Naive thymus-derived CD4-positive, alpha-beta T cell (primary cell): ENCODE results near the gene CPOX. TPM values are rescaled to one million over a fixed set of nuclear protein-coding genes. Genes with fewer than 3 reads are reported as not detected.
"Not testable (repeated sequence)": the region's sequence is repeated elsewhere in the genome, so short reads cannot be mapped to it uniquely, and the experiment has no call there.

Experiments
- ATAC-seq: fragments of 150-1000 bp; cut with Tn5 transposase; 2 replicates; pipeline ENCODE4 v1.10.0; 2021; ENCODE audit warnings: mild to moderate bottlenecking, moderate library complexity
- CTCF ChIA-PET: fragments of 350-600 bp; sonication (Branson Sonifier 250); formaldehyde crosslinking; loops from one replicate; lab custom pipeline; 2021; ENCODE audit warnings: antibody characterized with exemption; lab: Charles Lee
- POLR2A ChIA-PET: fragments of 350-600 bp; sonication (Branson Sonifier 250); formaldehyde crosslinking; loops from one replicate; lab custom pipeline; 2021; ENCODE audit warnings: antibody characterized with exemption, inconsistent platforms; lab: Charles Lee
- DNase-seq, 9 donors: peaks; one replicate each; pipeline versions ENCODE4 v3.0.0 to v3.0.0-alpha.2; 2020 to 2022; ENCODE audit warnings: mixed read lengths in 1 of 9
- H3K27ac ChIP-seq: one replicate; pipeline ENCODE4 v1.7.0; 2013; ENCODE audit warnings: mild to moderate bottlenecking, low read depth, low read length, moderate library complexity
- H3K27me3 ChIP-seq, 2 donors: one replicate each; pipeline ENCODE4 v1.7.0; 2013; ENCODE audit warnings: low read length in 2 of 2, mild to moderate bottlenecking in 2 of 2, moderate library complexity in 2 of 2; ENCODE audit not compliant: control insufficient read depth in 2 of 2, insufficient read depth in 2 of 2
- H3K36me3 ChIP-seq, 3 experiments: 1 replicate in 2 of 3; 2 replicates in 1 of 3; pipeline ENCODE4 v1.7.0; 2013; ENCODE audit warnings: low read length in 3 of 3, mild to moderate bottlenecking in 3 of 3, moderate library complexity in 1 of 3; ENCODE audit not compliant: insufficient read depth in 3 of 3, control insufficient read depth in 2 of 3
- H3K4me1 ChIP-seq, 2 donors: one replicate each; pipeline ENCODE4 v1.7.0; 2013; ENCODE audit warnings: low read length in 2 of 2, mild to moderate bottlenecking in 2 of 2, moderate library complexity in 1 of 2; ENCODE audit not compliant: control insufficient read depth in 2 of 2, insufficient read depth in 2 of 2
- H3K4me3 ChIP-seq: 2 replicates; pipeline ENCODE4 v1.7.0; 2013; ENCODE audit warnings: mild to moderate bottlenecking, low read length
- H3K9me3 ChIP-seq, 3 experiments: 1 replicate in 2 of 3; 2 replicates in 1 of 3; pipeline ENCODE4 v1.7.0; 2013; ENCODE audit warnings: low read length in 3 of 3; ENCODE audit not compliant: control insufficient read depth in 2 of 3
- H3K27ac Mint-ChIP-seq, 9 donors: one replicate each; pipeline ENCODE4 v1.8.0; 2020 to 2022; ENCODE audit warnings: mixed read lengths in 9 of 9, mild to moderate bottlenecking in 8 of 9, moderate library complexity in 5 of 9, inconsistent platforms in 2 of 9
- H3K27me3 Mint-ChIP-seq, 5 donors: one replicate each; pipeline ENCODE4 v1.8.0; 2021 to 2022; ENCODE audit warnings: mixed read lengths in 5 of 5, mild to moderate bottlenecking in 1 of 5
- H3K36me3 Mint-ChIP-seq, 5 donors: one replicate each; pipeline ENCODE4 v1.8.0; 2020 to 2022; ENCODE audit warnings: mixed read lengths in 5 of 5, mild to moderate bottlenecking in 3 of 5, inconsistent platforms in 1 of 5
- H3K4me1 Mint-ChIP-seq, 7 donors: one replicate each; pipeline ENCODE4 v1.8.0; 2020 to 2022; ENCODE audit warnings: mixed read lengths in 7 of 7, mild to moderate bottlenecking in 3 of 7, inconsistent platforms in 1 of 7
- H3K4me3 Mint-ChIP-seq, 10 donors: one replicate each; pipeline ENCODE4 v1.8.0; 2020 to 2022; ENCODE audit warnings: mild to moderate bottlenecking in 10 of 10, mixed read lengths in 10 of 10, moderate library complexity in 6 of 10, inconsistent platforms in 2 of 10
- H3K9me3 Mint-ChIP-seq, 11 donors: one replicate each; pipeline ENCODE4 v1.8.0; 2020 to 2022; ENCODE audit warnings: mixed read lengths in 11 of 11, mild to moderate bottlenecking in 4 of 11, inconsistent platforms in 1 of 11, moderate library complexity in 1 of 11
- intact Hi-C, 2 donors: fragments of 100-400 bp; cut with micrococcal nuclease; formaldehyde crosslinking; loops; one replicate each; pipeline ENCODE4 v1.15.1; 2023
- polyA plus RNA-seq, 2 donors: library from polyadenylated mRNA; unstranded; fragments of 300-500 nt; fragmentation: Illumina TruSeq; gene quantifications; one replicate each; pipeline ENCODE4 v1.2.3, GENCODE V29; 2021
- total RNA-seq, 6 experiments: library from RNA in 5 of 6; stranded (reverse) in 5 of 6; gene quantifications; 1 replicate in 5 of 6; 2 replicates in 1 of 6; pipeline ENCODE4 v1.2.3 and lab custom pipeline; 2021 to 2026

Gene CPOX
- total and polyA plus RNA-seq, 7 experiments from 2014 or later = 2.7 to 67.5 (median 12.2) TPM

GRCh38 chr3:98563661-98564281, 29.6 kb downstream of the CPOX start:
- peak in 7 of 9 donors; percentile 20 to 60 (median 42) for DNase-seq
- H3K4me1 Mint-ChIP-seq = peaks cover 18 to 79% (median 51%) of the 10 kb centered on the region in 7 donors
- Histone ChIP-seq H3K36me3 (no peaks in the 10 kb centered on the region), H3K9me3 (no peaks in the 10 kb centered on the region), H3K4me1 (peaks cover 32 to 66% of the 10 kb centered on the region in 2 donors), H3K27ac (peak overlapping the region; percentile 42), H3K4me3 (no peak overlapping the region), H3K27me3 (no peaks in the 10 kb centered on the region)
- peak overlapping the region; percentile 69 to 95 (median 86) for H3K27ac Mint-ChIP-seq
- peak; percentile 79 for ATAC-seq
- no peaks in the 10 kb centered on the region for H3K27me3 Mint-ChIP-seq
- POLR2A ChIA-PET = interaction anchor here (0.7 to 2.7 kb wide), 5 partner anchors 11 to 41 kb away, joined by 3 to 10 read pairs (median 5); partner anchors contain the start of genes CLDND1 and CPOX
- peaks cover 0 to 29% (median 0%) of the 10 kb centered on the region in 5 donors for H3K36me3 Mint-ChIP-seq
- peak overlapping the region in 9 of 10 donors; percentile 13 to 84 (median 53) for H3K4me3 Mint-ChIP-seq
- intact Hi-C loops = loop anchor here in 1 of 2 donors (1.0 kb wide), 3 partner anchors 7 to 41 kb away; partner anchors contain the start of gene CLDND1
- CTCF ChIA-PET = interaction anchor here (1.1 kb wide), 1 partner anchor 10 kb away, joined by 3 read pairs; no protein-coding TSS in a partner anchor
- H3K9me3 Mint-ChIP-seq = peaks cover 0 to 4% (median 0%) of the 10 kb centered on the region in 11 donors

- H3K36me3 Mint-ChIP-seq = peaks cover 0 to 25% (median 0%) of the 10 kb centered on the region in 5 donors
- CTCF ChIA-PET = no interaction called here
- DNase-seq = peak in 1 of 9 donors; percentile 14
- H3K4me1 ChIP-seq = peaks cover 32 to 68% of the 10 kb centered on the region in 2 donors
- peaks cover 15 to 82% (median 54%) of the 10 kb centered on the region in 7 donors for H3K4me1 Mint-ChIP-seq
- H3K9me3 ChIP-seq = no peaks in the 10 kb centered on the region
- no peaks in the 10 kb centered on the region for H3K27me3 ChIP-seq
- POLR2A ChIA-PET = interaction anchor here (0.9 to 1.6 kb wide), 3 partner anchors 10 to 39 kb away, joined by 3 to 9 read pairs (median 4); partner anchors contain the start of genes CLDND1 and CPOX
- H3K36me3 ChIP-seq = no peaks in the 10 kb centered on the region
- peaks cover 0 to 4% (median 0%) of the 10 kb centered on the region in 11 donors for H3K9me3 Mint-ChIP-seq
- H3K27ac ChIP-seq = peak overlapping the region; percentile 37
- H3K4me3 Mint-ChIP-seq = peak overlapping the region in 1 of 10 donors; percentile 55
- H3K4me3 ChIP-seq = no peak overlapping the region
- intact Hi-C loops = no loop called here
- peak overlapping the region in 8 of 9 donors; percentile 2 to 85 (median 58) for H3K27ac Mint-ChIP-seq
- H3K27me3 Mint-ChIP-seq = no peaks in the 10 kb centered on the region
- ATAC-seq = no peak
These were observed 31.5 kb downstream of the CPOX start for GRCh38 chr3:98561727-98562521.

- no peak overlapping the region for H3K4me3 ChIP-seq
- no peaks in the 10 kb centered on the region for H3K9me3 ChIP-seq
- H3K27me3 ChIP-seq = no peaks in the 10 kb centered on the region
- peaks cover 0 to 20% (median 0%) of the 10 kb centered on the region in 5 donors for H3K36me3 Mint-ChIP-seq
- POLR2A ChIA-PET = no interaction called here
- peaks cover 0 to 4% (median 0%) of the 10 kb centered on the region in 11 donors for H3K9me3 Mint-ChIP-seq
- H3K27me3 Mint-ChIP-seq = no peaks in the 10 kb centered on the region
- no peaks in the 10 kb centered on the region for H3K36me3 ChIP-seq
- intact Hi-C loops = no loop called here
- DNase-seq = no peak
- peak overlapping the region in 1 of 10 donors; percentile 49 for H3K4me3 Mint-ChIP-seq
- H3K27ac ChIP-seq = no peak overlapping the region
- ATAC-seq = no peak
- H3K27ac Mint-ChIP-seq = peak overlapping the region in 5 of 9 donors; percentile 1 to 67 (median 18)
- H3K4me1 Mint-ChIP-seq = peaks cover 15 to 83% (median 56%) of the 10 kb centered on the region in 7 donors
- H3K4me1 ChIP-seq = peaks cover 30 to 68% of the 10 kb centered on the region in 2 donors
- CTCF ChIA-PET = no interaction called here
These were observed 32.5 kb downstream of the CPOX start for GRCh38 chr3:98560911-98561310.

GRCh38 chr3:98559769-98560168, 33.6 kb downstream of the CPOX start:
- H3K27me3 Mint-ChIP-seq, POLR2A ChIA-PET, H3K9me3 ChIP-seq, H3K27ac ChIP-seq, H3K4me3 Mint-ChIP-seq, CTCF ChIA-PET, H3K27me3 ChIP-seq, DNase-seq, H3K9me3 Mint-ChIP-seq, ATAC-seq, H3K36me3 ChIP-seq, H3K4me3 ChIP-seq, H3K27ac Mint-ChIP-seq: not testable (repeated sequence)
- intact Hi-C loops = loop anchor here in 1 of 2 donors (5.0 kb wide), 1 partner anchor 587 kb away; the partner anchor contains the start of gene RIOX2
- H3K4me1 Mint-ChIP-seq = peaks cover 14 to 82% (median 46%) of the 10 kb centered on the region in 7 donors
- H3K36me3 Mint-ChIP-seq = peaks cover 0 to 26% (median 0%) of the 10 kb centered on the region in 5 donors
- H3K4me1 ChIP-seq = peaks cover 21 to 60% of the 10 kb centered on the region in 2 donors

- no peak for ATAC-seq
- H3K4me3 Mint-ChIP-seq = peak overlapping the region in 2 of 10 donors; percentile 45 to 83
- Histone ChIP-seq H3K27me3 (no peaks in the 10 kb centered on the region), H3K27ac (no peak overlapping the region), H3K4me3 (no peak overlapping the region), H3K36me3 (no peaks in the 10 kb centered on the region), H3K9me3 (no peaks in the 10 kb centered on the region), H3K4me1 (peaks cover 10 to 56% of the 10 kb centered on the region in 2 donors)
- no peaks in the 10 kb centered on the region for H3K27me3 Mint-ChIP-seq
- H3K36me3 Mint-ChIP-seq = peaks cover 0 to 30% (median 0%) of the 10 kb centered on the region in 5 donors
- intact Hi-C loops = loop anchor here in 1 of 2 donors (5.0 kb wide), 1 partner anchor 586 kb away; the partner anchor contains the start of gene RIOX2
- peaks cover 0 to 6% (median 0%) of the 10 kb centered on the region in 11 donors for H3K9me3 Mint-ChIP-seq
- DNase-seq = no peak
- POLR2A ChIA-PET = interaction anchor here (0.6 to 1.3 kb wide), 3 partner anchors 21 to 35 kb away, joined by 3 to 4 read pairs (median 3); partner anchors contain the start of gene CPOX
- H3K4me1 Mint-ChIP-seq = peaks cover 8 to 79% (median 31%) of the 10 kb centered on the region in 7 donors
- CTCF ChIA-PET = interaction anchor here (0.7 to 1.0 kb wide), 3 partner anchors 13 to 28 kb away, joined by 3 read pairs; no protein-coding TSS in a partner anchor
- H3K27ac Mint-ChIP-seq = peak overlapping the region in 4 of 9 donors; percentile 52 to 98 (median 74)
These were observed 35.1 kb downstream of the CPOX start for GRCh38 chr3:98558100-98558827.
